Measurements from ENCODE around the gene NME7.
"Not testable (repeated sequence)": the region's sequence is repeated elsewhere in the genome, so short reads cannot be mapped to it uniquely, and the experiment has no call there.

Gene NME7

GRCh38 chr1:169307176-169307575 is 60.4 kb downstream of the NME7 start:
- DNase-seq (ENCODE audit: low spot score) (no peak), FAIRE-seq (no peak)

DNA sequence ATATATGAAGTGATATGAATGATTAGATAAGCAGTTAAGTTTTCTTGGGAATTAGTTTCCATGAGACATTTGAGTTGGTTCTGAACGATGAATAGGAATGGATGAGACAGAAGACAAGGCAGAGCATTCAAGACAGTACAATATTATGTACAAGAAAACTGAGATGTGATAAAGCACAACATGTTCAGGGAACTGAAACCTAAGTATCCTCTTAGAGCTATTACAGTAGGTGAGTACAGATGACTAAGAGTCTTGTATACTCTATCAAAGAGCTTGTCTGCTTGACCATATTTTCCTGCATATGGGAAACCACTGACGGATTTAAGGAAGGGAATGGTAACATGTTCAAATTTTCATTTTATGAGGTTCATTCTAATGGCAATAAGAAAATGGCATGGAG is 61.6 kb downstream of the NME7 start:
- FAIRE-seq (no peak), DNase-seq (ENCODE audit: low spot score) (no peak)

- no peak for FAIRE-seq
- no peak for DNase-seq (ENCODE audit: low spot score)
These were observed 62.2 kb downstream of the NME7 start for GRCh38 chr1:169305356-169305755.

- FAIRE-seq (no peak), DNase-seq (ENCODE audit: low spot score) (no peak)
These were observed 66.7 kb downstream of the NME7 start for GRCh38 chr1:169300854-169301253.

GRCh38 chr1:169298441-169298840 is 69.2 kb downstream of the NME7 start:
- FAIRE-seq (no peak), DNase-seq (ENCODE audit: low spot score) (no peak)

GRCh38 chr1:169295846-169296245 is 71.8 kb downstream of the NME7 start:
- FAIRE-seq (no peak), DNase-seq (ENCODE audit: low spot score) (no peak)

GRCh38 chr1:169295425-169295824 is 72.2 kb downstream of the NME7 start:
- DNase-seq (ENCODE audit: low spot score) (no peak), FAIRE-seq (no peak)

GRCh38 chr1:169289016-169289415 is 78.6 kb downstream of the NME7 start:
- peak; percentile 9 for FAIRE-seq
- no peak for DNase-seq (ENCODE audit: low spot score)

DNA sequence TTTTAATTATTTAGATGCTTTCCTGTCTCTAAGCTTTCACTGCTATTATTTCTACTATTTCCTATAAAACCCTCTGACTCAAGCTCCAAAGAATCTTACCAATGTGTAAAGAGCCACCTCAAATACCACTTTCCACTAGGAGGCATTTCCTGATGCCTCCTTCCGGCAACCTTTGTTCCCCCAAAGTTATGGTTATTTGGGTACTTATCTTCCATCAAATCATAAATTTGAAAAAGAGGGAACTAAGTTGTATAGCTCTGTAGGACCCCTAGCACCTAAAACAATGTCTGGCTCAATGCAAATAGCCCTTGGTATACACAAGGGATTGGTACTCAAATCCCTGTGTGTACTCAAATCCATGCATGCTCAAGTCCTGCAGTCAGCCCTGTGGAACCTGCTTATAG is 79.6 kb downstream of the NME7 start:
- FAIRE-seq (no peak), DNase-seq (ENCODE audit: low spot score) (peak; percentile 40)

- FAIRE-seq (no peak), DNase-seq (ENCODE audit: low spot score) (no peak)
These were observed 80.3 kb downstream of the NME7 start for GRCh38 chr1:169287280-169287679.

DNA sequence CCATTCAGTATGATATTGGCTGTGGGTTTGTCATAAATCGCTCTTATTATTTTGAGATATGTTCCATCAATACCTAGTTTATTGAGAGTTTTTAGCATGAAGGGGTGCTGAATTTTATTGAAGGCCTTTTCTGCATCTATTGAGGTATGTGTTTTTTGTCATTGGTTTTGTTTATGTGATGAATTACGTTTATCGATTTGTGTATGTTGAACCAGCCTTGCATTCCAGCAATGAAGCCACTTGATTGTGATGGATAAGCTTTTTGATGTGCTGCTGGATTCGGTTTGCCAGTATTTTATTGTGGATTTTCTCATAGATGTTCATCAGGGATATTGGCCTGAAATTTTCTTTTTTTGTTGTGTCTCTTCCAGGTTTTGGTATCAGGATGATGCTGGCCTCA is 86.0 kb downstream of the NME7 start:
- DNase-seq (ENCODE audit: low spot score); FAIRE-seq: not testable (repeated sequence)

GRCh38 chr1:169271098-169271497 is 96.5 kb downstream of the NME7 start:
- no peak for FAIRE-seq
- DNase-seq (ENCODE audit: low spot score) = no peak

GRCh38 chr1:169266133-169266532 is 101.5 kb downstream of the NME7 start:
- FAIRE-seq = no peak
- DNase-seq (ENCODE audit: low spot score) = no peak

DNA sequence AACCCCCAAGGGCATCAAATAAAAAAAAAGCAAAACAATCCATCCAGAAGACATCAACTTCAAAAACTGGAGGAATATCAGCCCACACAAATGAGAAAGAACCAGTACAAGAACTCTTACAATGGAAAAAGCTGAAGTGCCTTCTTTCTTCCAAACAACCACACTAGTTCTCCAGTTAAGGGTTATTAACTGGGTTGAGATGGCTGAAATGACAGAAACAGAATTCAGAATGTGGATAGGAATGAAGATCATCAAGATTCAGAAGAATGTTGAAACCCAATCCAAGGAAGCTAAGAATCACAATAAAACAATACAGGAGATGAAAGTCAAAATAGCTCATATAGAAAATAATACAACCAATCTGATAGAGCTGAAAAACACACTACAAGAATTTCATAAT is 104.5 kb downstream of the NME7 start:
- FAIRE-seq = no peak
- DNase-seq (ENCODE audit: low spot score) = no peak

GRCh38 chr1:169261884-169262283 is 105.7 kb downstream of the NME7 start:
- FAIRE-seq = no peak
- no peak for DNase-seq (ENCODE audit: low spot score)

DNA sequence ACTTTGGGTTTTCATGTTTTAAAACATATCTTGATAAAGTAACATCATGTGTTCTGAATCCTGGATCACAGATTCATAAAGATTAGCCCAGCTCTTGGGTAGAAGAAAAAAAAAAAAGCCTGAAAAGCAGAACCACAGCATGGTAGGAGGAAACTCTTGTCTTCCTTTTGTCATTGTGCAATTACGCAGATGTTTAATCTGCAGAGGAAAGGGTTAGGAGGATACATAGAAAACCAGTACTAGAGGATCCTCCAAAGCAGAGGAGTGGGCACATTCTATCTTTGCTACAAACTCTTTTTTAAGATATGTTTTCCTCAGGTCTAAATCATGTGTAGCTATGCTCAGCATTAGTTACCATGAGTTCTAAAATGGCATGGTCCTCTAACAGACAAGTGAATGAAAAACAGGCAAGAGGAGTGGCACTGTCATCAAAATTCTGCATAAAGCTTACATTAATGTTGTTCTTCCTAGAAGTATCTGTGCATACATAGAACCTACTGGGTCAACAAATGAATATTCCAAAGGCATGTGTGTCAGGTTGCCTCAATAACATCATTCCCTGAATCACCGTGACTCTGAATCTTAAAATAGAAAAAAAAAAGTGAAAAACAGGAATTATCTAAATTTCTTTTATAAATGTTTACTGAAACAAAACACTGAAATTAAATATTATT is 107.0 kb downstream of the NME7 start:
- no peak for FAIRE-seq
- DNase-seq (ENCODE audit: low spot score) = no peak

GRCh38 chr1:169259816-169260215 is 107.8 kb downstream of the NME7 start:
- no peak for DNase-seq (ENCODE audit: low spot score)
- no peak for FAIRE-seq

DNA sequence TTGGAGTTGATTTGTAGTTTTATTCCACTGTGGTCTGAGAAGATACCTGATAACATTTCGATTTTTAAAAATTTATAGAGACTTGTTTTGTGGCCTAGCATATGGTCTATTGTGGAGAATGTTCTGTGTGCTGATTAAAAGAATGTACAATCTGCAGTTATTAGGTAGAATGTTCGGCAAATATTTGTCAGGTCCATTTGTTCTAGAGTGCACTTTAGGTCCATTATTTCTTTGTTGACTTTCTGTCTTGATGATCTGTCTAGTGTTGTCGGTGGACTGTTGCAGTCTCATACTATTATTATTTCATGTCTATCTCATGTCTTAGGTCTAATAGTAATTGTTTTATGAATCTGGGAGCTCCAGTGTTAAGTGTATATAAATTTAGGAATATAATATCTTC is 116.8 kb downstream of the NME7 start:
- FAIRE-seq = no peak
- DNase-seq (ENCODE audit: low spot score) = no peak

DNA sequence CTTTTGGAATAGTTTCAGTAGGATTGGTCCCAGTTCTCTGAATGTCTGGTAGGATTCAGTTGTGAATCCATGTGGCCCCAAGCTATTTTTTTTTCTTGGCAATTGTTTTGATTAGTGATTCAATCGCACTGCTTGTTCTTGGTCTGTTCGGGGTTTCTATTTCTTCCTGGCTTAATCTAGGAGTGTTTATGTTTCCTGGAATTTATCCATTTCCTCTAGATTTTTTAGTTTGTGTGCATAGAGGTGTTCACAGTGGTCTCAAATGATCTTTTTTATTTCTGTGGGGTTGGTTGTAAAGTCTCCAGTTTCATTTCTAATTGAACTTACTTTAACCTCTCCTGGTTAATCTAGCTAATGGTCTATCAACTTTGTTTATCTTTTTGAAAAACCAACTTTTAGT is 117.6 kb downstream of the NME7 start:
- FAIRE-seq = no peak

DNA sequence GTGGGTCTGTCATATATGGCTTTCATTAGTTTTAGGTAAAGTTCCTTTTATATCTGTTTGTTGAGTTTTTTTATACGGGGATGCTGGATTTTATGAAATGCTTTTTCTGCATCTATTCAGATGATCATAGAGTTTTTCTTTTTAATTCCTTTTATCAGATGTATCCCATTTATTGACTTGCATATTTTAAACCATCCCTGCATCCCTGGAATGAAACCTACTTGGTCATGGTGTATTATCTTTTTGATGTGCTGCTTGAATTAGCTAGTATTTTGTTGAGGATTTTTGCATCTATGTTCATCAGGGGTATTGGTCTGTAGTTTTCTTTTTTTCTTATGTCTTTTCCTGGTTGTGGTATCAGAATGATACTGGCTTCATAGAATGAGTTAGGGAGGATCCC is 118.0 kb downstream of the NME7 start:
- no peak for DNase-seq (ENCODE audit: low spot score)
- no peak for FAIRE-seq

More for the DNA sequence above, 117.6 kb downstream of the NME7 start:
- no peak for DNase-seq (ENCODE audit: low spot score)

GRCh38 chr1:169245706-169246105 is 121.9 kb downstream of the NME7 start:
- no peak for FAIRE-seq
- DNase-seq (ENCODE audit: low spot score) = no peak

- FAIRE-seq (no peak), DNase-seq (ENCODE audit: low spot score) (no peak)
These were observed 127.0 kb downstream of the NME7 start for GRCh38 chr1:169240449-169241232.

GRCh38 chr1:169236880-169237279 is 130.7 kb downstream of the NME7 start:
- no peak for DNase-seq (ENCODE audit: low spot score)
- FAIRE-seq = no peak

Measured in urothelium cell line (cell line).